Measurements from ENCODE around the gene SF1.

DNA sequence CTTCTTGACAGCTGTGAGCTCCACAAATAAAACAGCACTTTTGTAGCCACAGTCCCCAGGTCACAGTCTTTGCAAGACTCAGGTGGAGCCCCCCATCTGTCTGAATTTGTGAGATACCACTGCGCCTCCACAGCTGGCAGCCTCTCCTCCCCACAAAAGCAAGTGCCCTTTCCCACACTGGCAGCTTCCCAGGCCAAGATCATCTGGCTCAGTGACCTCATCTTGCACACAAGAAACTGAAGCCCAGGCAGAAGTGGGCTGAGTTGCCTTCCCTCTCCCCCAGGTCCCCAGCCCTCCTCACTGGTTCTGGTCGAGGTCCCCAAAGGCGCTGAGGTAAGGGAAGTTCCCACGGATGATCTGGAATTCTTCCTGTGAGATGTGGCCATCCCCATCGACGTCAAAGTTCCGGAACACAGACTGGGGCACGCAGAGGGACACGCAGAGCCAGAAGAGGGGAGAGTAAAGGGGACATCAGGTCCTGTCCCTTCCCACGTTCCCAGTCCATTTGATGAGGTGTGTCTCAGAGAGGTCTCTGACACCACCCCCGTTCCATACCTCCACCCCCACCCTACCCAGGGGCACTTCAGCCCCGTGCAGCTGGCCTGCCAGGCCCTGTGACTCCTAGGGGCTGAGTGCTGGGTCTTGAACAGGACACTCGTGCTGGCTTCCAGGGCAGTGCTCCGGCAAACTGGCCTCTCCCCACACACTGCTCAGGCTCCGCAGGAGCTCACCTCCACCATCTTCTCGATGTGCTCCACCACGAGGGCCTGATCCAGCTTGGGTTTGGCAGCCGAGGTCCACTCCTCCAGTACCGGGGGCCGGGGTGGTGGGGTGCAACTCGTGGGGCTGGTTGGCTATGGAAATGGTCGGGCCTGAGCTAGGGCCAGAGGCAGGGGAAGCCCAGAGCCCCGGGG is 43.3 kb downstream of the SF1 start:
- TF ChIP-seq, protein P1, sequence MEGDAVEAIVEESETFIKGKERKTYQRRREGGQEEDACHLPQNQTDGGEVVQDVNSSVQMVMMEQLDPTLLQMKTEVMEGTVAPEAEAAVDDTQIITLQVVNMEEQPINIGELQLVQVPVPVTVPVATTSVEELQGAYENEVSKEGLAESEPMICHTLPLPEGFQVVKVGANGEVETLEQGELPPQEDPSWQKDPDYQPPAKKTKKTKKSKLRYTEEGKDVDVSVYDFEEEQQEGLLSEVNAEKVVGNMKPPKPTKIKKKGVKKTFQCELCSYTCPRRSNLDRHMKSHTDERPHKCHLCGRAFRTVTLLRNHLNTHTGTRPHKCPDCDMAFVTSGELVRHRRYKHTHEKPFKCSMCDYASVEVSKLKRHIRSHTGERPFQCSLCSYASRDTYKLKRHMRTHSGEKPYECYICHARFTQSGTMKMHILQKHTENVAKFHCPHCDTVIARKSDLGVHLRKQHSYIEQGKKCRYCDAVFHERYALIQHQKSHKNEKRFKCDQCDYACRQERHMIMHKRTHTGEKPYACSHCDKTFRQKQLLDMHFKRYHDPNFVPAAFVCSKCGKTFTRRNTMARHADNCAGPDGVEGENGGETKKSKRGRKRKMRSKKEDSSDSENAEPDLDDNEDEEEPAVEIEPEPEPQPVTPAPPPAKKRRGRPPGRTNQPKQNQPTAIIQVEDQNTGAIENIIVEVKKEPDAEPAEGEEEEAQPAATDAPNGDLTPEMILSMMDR (IDR thresholded peaks at IDR 0.05), result no peak
- no peak for TF ChIP-seq POLR2A (IDR thresholded peaks at IDR 0.05)
